Lung (tissue), 12 donors: ENCODE data around the gene PLCB3. TPM values are rescaled to one million over a fixed set of nuclear protein-coding genes. Genes with fewer than 3 reads are reported as not detected.

Source experiments
- ATAC-seq: fragments of 200-7000 bp; cut with Tn5 transposase; one replicate; pipeline ENCODE4 v1.9.1; 2020; ENCODE audit warnings: moderate number of reproducible peaks; ENCODE audit not compliant: insufficient read depth, low FRiP score
- DNase-seq, 3 donors: peaks; one replicate each; pipeline ENCODE4 v3.0.0-alpha.2; 2013 to 2017
- H3K27ac ChIP-seq, 2 donors: one replicate each; pipeline ENCODE4 v1.5.1; 2013; ENCODE audit warnings: mild to moderate bottlenecking in 2 of 2, moderate library complexity in 2 of 2, control low read depth in 1 of 2, inconsistent platforms in 1 of 2, low read depth in 1 of 2, low read length in 1 of 2
- H3K27me3 ChIP-seq, 3 donors: one replicate each; pipeline ENCODE4 v1.5.1; 2013; ENCODE audit warnings: low read length in 2 of 3; ENCODE audit not compliant: control insufficient read depth in 3 of 3, insufficient read depth in 3 of 3
- H3K36me3 ChIP-seq, 4 donors: one replicate each; pipeline ENCODE4 v1.5.1; 2013; ENCODE audit warnings: low read length in 4 of 4, mild to moderate bottlenecking in 1 of 4, moderate library complexity in 1 of 4; ENCODE audit not compliant: control insufficient read depth in 4 of 4, insufficient read depth in 4 of 4
- H3K4me1 ChIP-seq, 5 donors: one replicate each; pipeline ENCODE4 v1.5.1; 2013; ENCODE audit warnings: low read length in 5 of 5, mild to moderate bottlenecking in 2 of 5, moderate library complexity in 1 of 5; ENCODE audit not compliant: control insufficient read depth in 5 of 5, insufficient read depth in 5 of 5
- H3K4me3 ChIP-seq: one replicate; pipeline ENCODE4 v1.5.1; 2013; ENCODE audit warnings: mild to moderate bottlenecking, control low read depth, moderate library complexity
- H3K9ac ChIP-seq, 2 donors: one replicate each; pipeline ENCODE4 v1.5.1; 2013; ENCODE audit warnings: low read length in 2 of 2, control low read depth in 1 of 2; ENCODE audit not compliant: insufficient read depth in 1 of 2
- H3K9me3 ChIP-seq, 4 donors: one replicate each; pipeline ENCODE4 v1.5.1; 2013; ENCODE audit warnings: low read length in 3 of 4, mild to moderate bottlenecking in 1 of 4, moderate library complexity in 1 of 4; ENCODE audit not compliant: control insufficient read depth in 4 of 4, insufficient read depth in 3 of 4
- CTCF ChIP-seq: IDR thresholded peaks from 2 replicates; pipeline ENCODE4 v1.5.1; 2012; ENCODE audit warnings: mild to moderate bottlenecking; ENCODE audit errors: control extremely low read depth, extremely low read depth
- WGBS, 2 donors: extraction: QIAGEN DNeasy Blood & Tissue Kit; methylation state at CpG; one replicate each; pipeline ENCODE4 v1.1.7; 2013; 5-methylcytosine and 5-hydroxymethylcytosine counted together
- polyA plus RNA-seq, 2 donors: library from polyadenylated mRNA; stranded (reverse); fragments of 200-250 nt; gene quantifications; one replicate each; pipeline ENCODE4 v1.2.1, GENCODE V29; 2013
- total RNA-seq, 2 donors: library from RNA; depleted of rRNA in 1 of 2; stranded (reverse); fragments of >200 nt in 1 of 2; gene quantifications; one replicate each; pipeline ENCODE4 v1.2.1, GENCODE V29; 2014 to 2021
- donor health status: control.
- donor health status: control.
- donor health status: Bipolar disorder and iron deficiency.
- donor health status: healthy.
- donor health status: DM: yes; HTN: yes; CAD: no.

Gene PLCB3
- total and polyA plus RNA-seq, 4 donors, result 15.0 to 32.0 (median 17.6) TPM

- Histone ChIP-seq H3K9me3 (peaks cover 0 to 5% (median 0%) of the 10 kb centered on the region in 4 donors), H3K4me1 (peaks cover 0 to 15% (median 0%) of the 10 kb centered on the region in 5 donors), H3K36me3 (peaks cover 0 to 3% (median 0%) of the 10 kb centered on the region in 4 donors), H3K27ac (no peak overlapping the region), H3K27me3 (peaks cover 0 to 55% (median 45%) of the 10 kb centered on the region in 3 donors), H3K4me3 (peak overlapping the region; percentile 10), H3K9ac (no peak overlapping the region)
- DNase-seq (no peak), ATAC-seq (no peak)
- 0 to 1% methylated on average over 60 to 96 of the region's 96 CpGs for WGBS, 2 donors
- TF ChIP-seq CTCF, result no peak
Measured at GRCh38 chr11:64291752-64292459, 40.6 kb downstream of the PLCB3 start.

DNA sequence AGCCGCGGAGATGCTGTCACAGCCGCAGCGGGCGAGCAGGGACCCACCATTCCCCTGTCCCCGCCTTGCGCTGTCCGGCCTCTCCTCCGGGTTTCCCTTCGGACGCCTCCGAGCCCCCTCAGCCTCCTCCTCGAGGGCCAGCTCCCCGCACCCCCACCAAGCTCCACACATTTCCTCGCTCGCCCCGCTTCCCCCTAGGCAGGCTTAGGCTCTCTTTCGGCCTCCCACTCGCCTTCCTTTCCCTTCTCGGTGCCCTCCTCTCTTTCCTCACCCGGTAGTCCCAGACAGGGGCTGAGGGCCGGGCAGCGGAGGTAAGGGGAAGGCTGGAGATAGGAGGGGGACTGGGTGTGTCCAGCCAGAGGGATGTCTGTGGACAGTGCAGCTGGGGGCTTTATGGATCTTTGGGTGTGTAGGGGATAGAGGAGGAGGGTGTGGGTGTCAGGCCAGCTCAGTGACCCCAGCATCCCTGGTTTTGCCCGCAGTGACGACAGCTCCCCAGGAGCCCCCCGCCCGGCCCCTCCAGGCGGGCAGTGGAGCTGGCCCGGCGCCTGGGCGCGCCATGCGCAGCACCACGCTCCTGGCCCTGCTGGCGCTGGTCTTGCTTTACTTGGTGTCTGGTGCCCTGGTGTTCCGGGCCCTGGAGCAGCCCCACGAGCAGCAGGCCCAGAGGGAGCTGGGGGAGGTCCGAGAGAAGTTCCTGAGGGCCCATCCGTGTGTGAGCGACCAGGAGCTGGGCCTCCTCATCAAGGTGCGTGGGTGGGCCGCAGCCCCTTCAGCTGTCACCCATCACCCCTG is 41.3 kb downstream of the PLCB3 start:
- Histone ChIP-seq H3K4me3 (no peak overlapping the region), H3K36me3 (peaks cover 0 to 1% (median 0%) of the 10 kb centered on the region in 4 donors), H3K9ac (no peak overlapping the region), H3K4me1 (peaks cover 0 to 15% (median under 1%) of the 10 kb centered on the region in 5 donors), H3K27me3 (peaks cover 0 to 63% (median 52%) of the 10 kb centered on the region in 3 donors), H3K27ac (no peak overlapping the region), H3K9me3 (peaks cover 0 to 5% (median 0%) of the 10 kb centered on the region in 4 donors)
- no peak for TF ChIP-seq CTCF
- DNase-seq (peak in 1 of 3 donors; percentile 14), ATAC-seq (no peak)
- WGBS, 2 donors, result 32 to 43% methylated on average over 35 to 42 of the region's 42 CpGs

DNA sequence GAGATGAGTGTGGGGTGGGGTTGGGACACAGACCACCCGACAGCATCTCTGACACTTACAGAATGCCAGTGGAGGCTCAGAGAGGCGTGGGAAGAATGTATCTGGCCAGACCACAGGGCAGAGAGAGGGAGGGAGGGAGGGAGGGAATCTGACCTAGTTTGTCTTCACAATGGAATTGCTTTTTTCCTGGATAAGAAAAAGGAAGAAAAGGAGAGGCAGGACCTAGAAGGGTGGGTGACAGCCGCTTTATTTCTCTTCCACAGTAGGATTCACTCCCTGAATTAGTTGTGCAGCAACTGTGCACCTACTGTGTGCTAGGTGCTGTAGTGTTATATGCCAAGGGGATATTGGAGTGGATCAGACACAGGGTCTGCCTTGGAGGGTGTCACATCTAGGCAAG is 43.4 kb downstream of the PLCB3 start:
- H3K27me3 ChIP-seq, result peaks cover 0 to 80% (median 69%) of the 10 kb centered on the region in 3 donors
- H3K4me3 ChIP-seq, result no peak overlapping the region
- no peak for TF ChIP-seq CTCF
- no peak for DNase-seq
- no peak overlapping the region for H3K9ac ChIP-seq
- H3K9me3 ChIP-seq, result peaks cover 0 to 5% (median 0%) of the 10 kb centered on the region in 4 donors
- peaks cover 0 to 20% (median 9%) of the 10 kb centered on the region in 5 donors for H3K4me1 ChIP-seq
- no peaks in the 10 kb centered on the region for H3K36me3 ChIP-seq
- H3K27ac ChIP-seq, result no peak overlapping the region
- WGBS, 2 donors, result 60 to 73% methylated on average over 3 of the region's 3 CpGs
- ATAC-seq, result no peak
